Measurements from ENCODE around the gene GPC6. TPM values are rescaled to one million over a fixed set of nuclear protein-coding genes. Genes with fewer than 3 reads are reported as not detected.

GPC6 gene
- total RNA-seq, 1 donor from 2014 or later, result 16.1 TPM

DNA sequence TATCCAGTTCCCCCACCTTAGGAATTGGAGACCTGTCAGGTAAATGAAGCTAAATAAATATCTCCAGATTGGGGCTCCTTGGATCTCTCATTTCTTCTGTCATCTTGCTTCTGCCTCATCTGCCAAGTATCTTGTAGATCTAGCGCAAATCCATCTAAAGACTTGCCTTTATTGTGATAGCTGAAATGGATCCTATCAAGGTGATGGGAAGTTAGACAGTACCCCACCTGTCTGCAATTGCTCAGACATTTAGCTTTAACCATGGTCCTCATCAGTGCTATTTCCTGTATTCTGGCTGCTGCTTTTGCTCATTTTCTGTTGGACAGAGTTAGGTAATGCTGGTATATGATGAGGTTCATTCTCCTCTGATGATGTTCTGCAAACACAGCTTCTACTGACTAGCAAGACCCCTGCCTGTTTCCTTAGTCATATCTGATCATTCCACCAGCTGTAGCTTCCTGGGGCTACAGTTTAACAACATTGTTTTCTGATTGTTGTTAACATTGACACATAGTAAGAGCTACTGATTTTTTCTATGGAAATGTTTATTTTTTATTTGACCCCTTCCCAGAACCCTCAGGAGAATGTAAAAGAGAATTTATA is 912.9 kb downstream of the GPC6 start:
- peaks cover 4% of the 10 kb centered on the region for H3K4me1 Mint-ChIP-seq (ENCODE audit: unreplicated experiment)

DNA sequence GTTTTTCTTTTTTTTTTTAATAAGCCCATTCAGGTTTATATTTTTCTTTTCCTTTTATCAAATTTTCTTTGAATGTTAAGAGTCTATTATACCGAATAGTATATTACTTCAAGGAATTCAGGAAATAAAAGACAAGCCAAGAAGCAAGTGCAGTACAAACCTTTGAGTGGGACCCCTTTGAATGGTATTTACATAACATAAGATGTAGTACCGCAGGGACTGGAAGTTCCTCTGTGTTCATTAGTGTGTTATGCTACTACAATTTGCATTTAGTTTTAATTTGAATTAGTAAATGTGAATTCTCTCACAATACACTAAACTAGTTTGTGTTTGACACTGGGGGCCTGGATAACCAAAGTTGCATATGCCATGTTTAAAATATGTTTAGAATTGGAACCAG is 913.4 kb downstream of the GPC6 start:
- H3K9me3 Mint-ChIP-seq (ENCODE audit: unreplicated experiment), result no peaks in the 10 kb centered on the region
- H3K27ac Mint-ChIP-seq (ENCODE audit: unreplicated experiment), result no peak overlapping the region
- H3K27me3 Mint-ChIP-seq (ENCODE audit: unreplicated experiment), result peaks cover 5% of the 10 kb centered on the region
- DNase-seq (ENCODE audit: low spot score), result no peak
- H3K4me1 Mint-ChIP-seq (ENCODE audit: unreplicated experiment), result peaks cover 4% of the 10 kb centered on the region
- TF ChIP-seq, protein P1, sequence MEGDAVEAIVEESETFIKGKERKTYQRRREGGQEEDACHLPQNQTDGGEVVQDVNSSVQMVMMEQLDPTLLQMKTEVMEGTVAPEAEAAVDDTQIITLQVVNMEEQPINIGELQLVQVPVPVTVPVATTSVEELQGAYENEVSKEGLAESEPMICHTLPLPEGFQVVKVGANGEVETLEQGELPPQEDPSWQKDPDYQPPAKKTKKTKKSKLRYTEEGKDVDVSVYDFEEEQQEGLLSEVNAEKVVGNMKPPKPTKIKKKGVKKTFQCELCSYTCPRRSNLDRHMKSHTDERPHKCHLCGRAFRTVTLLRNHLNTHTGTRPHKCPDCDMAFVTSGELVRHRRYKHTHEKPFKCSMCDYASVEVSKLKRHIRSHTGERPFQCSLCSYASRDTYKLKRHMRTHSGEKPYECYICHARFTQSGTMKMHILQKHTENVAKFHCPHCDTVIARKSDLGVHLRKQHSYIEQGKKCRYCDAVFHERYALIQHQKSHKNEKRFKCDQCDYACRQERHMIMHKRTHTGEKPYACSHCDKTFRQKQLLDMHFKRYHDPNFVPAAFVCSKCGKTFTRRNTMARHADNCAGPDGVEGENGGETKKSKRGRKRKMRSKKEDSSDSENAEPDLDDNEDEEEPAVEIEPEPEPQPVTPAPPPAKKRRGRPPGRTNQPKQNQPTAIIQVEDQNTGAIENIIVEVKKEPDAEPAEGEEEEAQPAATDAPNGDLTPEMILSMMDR (IDR thresholded peaks at IDR 0.05; ENCODE audit: unreplicated experiment), result no peak
- no peaks in the 10 kb centered on the region for H3K36me3 Mint-ChIP-seq (ENCODE audit: low read depth, unreplicated experiment)
- no peak overlapping the region for H3K4me3 Mint-ChIP-seq (ENCODE audit: unreplicated experiment)

More for the DNA sequence above, 912.9 kb downstream of the GPC6 start:
- H3K9me3 Mint-ChIP-seq (ENCODE audit: unreplicated experiment), result no peaks in the 10 kb centered on the region
- H3K36me3 Mint-ChIP-seq (ENCODE audit: low read depth, unreplicated experiment), result no peaks in the 10 kb centered on the region
- H3K4me3 Mint-ChIP-seq (ENCODE audit: unreplicated experiment), result no peak overlapping the region
- no peak overlapping the region for H3K27ac Mint-ChIP-seq (ENCODE audit: unreplicated experiment)
- TF ChIP-seq, protein P1 (IDR thresholded peaks at IDR 0.05; ENCODE audit: unreplicated experiment), result no peak
- DNase-seq (ENCODE audit: low spot score), result no peak
- peaks cover 4% of the 10 kb centered on the region for H3K27me3 Mint-ChIP-seq (ENCODE audit: unreplicated experiment)

DNA sequence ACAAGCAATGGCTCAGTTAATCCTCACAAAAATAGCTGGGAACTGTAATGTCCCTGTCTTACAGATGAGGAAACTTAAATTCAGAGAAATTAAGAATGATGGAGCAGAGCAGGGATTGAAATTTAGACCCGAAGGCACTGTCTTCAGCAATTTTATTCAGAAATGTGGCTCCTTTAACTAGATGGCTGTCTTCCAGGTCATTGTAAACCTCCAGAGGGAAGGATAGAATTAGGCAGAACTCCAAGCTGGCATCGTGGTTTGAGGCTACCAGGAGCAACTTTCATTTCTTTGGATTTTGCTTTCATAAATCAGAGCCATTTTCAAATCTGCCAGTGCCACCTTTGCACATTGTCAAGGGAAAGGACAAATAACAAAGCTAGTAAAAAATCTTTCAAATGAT is 913.9 kb downstream of the GPC6 start:
- Mint-ChIP-seq H3K9me3 (ENCODE audit: unreplicated experiment) (no peaks in the 10 kb centered on the region), H3K36me3 (ENCODE audit: low read depth, unreplicated experiment) (no peaks in the 10 kb centered on the region), H3K4me1 (ENCODE audit: unreplicated experiment) (peaks cover 4% of the 10 kb centered on the region), H3K27me3 (ENCODE audit: unreplicated experiment) (peaks cover 5% of the 10 kb centered on the region), H3K27ac (ENCODE audit: unreplicated experiment) (no peak overlapping the region), H3K4me3 (ENCODE audit: unreplicated experiment) (no peak overlapping the region)
- TF ChIP-seq, protein P1 (IDR thresholded peaks at IDR 0.05; ENCODE audit: unreplicated experiment), result no peak
- no peak for DNase-seq (ENCODE audit: low spot score)

DNA sequence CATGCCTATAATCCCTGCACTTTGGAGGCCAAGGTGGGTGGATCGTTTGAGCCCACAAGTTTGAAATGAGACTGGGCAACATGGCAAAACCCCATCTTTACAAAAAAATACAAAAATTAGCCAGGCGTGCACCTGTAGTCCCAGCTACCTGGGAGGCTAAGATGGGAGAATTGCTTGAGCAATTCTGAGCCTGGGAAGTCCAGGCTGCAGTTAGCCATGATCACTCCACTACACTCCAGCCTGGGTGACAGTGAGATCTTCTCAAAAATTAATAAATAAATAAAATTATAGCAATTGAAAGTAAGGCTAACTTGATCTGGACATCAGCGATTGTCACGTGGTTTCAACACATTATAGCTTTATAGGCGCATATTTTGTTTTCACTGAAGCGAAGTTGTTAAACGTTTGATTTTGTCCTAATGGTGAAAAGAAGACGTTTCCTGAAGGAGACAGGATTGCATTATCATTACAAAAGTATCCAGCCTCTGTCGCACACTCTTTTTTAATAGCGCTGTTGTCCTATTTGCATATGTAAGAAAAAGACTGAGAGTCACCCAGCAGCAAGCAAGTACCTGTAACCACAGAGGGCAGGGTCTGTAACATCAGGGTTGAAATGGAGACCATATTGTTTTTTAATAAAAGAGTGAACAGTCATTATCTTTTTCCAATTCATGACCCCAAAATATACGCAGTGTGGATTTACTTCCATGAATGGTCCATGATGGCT is 917.2 kb downstream of the GPC6 start:
- Mint-ChIP-seq H3K4me1 (ENCODE audit: unreplicated experiment) (peaks cover 4% of the 10 kb centered on the region), H3K36me3 (ENCODE audit: low read depth, unreplicated experiment) (no peaks in the 10 kb centered on the region), H3K27ac (ENCODE audit: unreplicated experiment) (no peak overlapping the region), H3K27me3 (ENCODE audit: unreplicated experiment) (peaks cover 5% of the 10 kb centered on the region), H3K9me3 (ENCODE audit: unreplicated experiment) (no peaks in the 10 kb centered on the region), H3K4me3 (ENCODE audit: unreplicated experiment) (no peak overlapping the region)
- no peak for DNase-seq (ENCODE audit: low spot score)
- TF ChIP-seq, protein P1 (IDR thresholded peaks at IDR 0.05; ENCODE audit: unreplicated experiment), result no peak

DNA sequence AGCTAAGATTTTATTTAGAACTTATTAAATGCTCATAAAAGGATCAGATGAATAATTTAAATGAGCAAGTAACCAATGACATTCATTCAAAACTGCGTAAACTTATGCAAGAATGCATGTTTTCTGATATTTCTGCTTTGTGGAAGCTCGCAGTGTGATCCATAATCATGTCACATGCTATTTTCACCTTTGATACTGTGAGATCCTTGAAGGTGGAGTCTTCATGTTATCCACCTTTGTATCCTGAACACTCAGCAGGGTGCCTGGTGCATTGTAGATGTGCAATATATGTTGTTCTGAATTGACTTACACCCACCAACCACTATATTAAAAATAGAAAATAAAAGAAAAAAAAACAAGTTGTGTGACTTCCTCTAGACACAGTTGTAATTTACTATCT is 919.4 kb downstream of the GPC6 start:
- Mint-ChIP-seq H3K4me3 (ENCODE audit: unreplicated experiment) (no peak overlapping the region), H3K9me3 (ENCODE audit: unreplicated experiment) (no peaks in the 10 kb centered on the region), H3K27ac (ENCODE audit: unreplicated experiment) (no peak overlapping the region), H3K36me3 (ENCODE audit: low read depth, unreplicated experiment) (no peaks in the 10 kb centered on the region), H3K27me3 (ENCODE audit: unreplicated experiment) (peaks cover 5% of the 10 kb centered on the region), H3K4me1 (ENCODE audit: unreplicated experiment) (no peaks in the 10 kb centered on the region)
- TF ChIP-seq, protein P1 (IDR thresholded peaks at IDR 0.05; ENCODE audit: unreplicated experiment), result no peak
- DNase-seq (ENCODE audit: low spot score), result no peak

All from endothelial cell (in vitro differentiated cells).